Urothelium cell line (cell line): Measurements from ENCODE around the gene PIK3R4.

Source experiments
- DNase-seq: peaks from one replicate; pipeline ENCODE4 v3.0.0; 2011; ENCODE audit warnings: low spot score, mixed read lengths
- FAIRE-seq: peaks from 2 replicates; lab custom pipeline; 2011; peaks lifted over from hg19 to GRCh38; lab: Jason Lieb, UNC

The PIK3R4 gene

DNA sequence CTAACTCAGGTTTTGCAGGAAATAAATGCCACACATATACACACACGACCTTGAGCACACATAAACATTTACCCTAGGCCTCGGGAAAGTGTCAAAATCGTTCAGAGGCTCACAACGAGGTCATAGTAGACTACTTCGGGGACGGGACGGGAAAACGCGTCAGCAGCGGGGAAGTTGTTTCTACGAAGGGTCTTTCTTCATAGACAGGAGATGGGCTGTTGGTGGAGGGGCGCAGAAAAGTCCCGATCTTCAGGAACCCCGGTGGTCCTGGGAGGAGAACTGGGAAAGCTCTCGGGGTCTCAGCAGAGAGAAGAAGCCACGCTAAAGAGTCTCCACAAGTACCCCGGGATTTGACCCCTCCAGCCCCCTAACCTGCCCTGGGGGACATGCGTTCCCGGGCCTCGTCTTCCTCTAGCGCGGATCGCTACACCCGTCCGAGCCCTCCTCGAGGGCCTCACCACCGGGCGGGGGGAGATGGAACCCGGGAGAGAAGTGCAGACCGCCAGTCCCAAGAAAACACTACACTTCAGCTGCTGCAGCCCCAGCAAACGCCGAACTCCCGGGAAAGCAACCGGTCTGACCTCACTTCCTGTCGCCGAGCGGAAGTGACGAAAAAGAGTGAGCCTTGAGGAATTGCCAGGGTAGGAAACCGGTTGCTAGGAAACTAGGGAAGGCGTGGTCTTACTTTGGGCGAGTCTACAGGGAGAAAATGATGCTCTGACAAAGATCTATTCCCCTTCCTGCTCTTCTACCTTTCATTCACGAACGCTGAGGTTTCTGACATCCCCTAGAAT lies at the start of gene PIK3R4:
Gene PIK3R4 (minus strand): TSS at position 584 of the 794 bp plus-strand sequence. CDS start 1,611 bp downstream, outside the sequence.
- FAIRE-seq (no peak), DNase-seq (peak; percentile 94)

DNA sequence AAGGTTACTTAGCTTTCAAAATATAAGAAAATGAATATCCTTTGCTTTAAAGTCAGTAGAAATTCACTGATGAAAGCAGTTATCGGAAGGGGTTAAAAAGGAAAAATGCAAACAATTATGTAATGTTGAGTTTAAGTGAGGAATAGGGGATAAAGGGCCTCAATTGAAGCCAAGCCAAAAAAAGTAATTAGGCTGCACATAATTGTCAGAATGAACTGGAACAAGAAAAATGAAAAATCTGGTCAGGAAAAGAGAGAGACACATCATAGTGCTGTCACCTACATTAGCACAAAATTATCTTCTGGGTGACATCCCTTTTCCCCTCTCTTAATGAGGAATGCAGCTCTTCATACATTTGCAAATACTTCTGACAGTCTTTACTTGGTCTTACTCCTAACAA lies 48.8 kb upstream of the PIK3R4 start:
- DNase-seq: no peak
- no peak for FAIRE-seq

DNA sequence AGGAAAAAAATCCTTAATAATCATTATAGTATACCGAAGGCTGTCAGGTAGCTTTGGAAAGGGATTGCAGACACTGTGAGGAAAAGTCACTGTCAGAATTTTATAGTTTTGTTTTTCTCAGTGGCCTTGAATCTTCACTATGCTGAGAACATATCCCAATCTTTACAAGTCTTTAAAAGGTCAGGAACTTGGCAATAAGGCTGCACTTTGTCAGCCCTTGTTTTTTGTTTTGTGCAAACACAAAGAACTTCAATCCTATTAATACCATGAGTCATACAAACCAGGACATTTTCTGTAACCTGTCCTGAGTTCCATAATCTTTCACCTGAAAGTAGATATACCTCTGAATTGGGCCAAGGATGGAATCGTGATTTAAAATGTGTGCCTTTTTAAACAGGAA lies 45.6 kb upstream of the PIK3R4 start:
- FAIRE-seq (no peak), DNase-seq (no peak)

DNA sequence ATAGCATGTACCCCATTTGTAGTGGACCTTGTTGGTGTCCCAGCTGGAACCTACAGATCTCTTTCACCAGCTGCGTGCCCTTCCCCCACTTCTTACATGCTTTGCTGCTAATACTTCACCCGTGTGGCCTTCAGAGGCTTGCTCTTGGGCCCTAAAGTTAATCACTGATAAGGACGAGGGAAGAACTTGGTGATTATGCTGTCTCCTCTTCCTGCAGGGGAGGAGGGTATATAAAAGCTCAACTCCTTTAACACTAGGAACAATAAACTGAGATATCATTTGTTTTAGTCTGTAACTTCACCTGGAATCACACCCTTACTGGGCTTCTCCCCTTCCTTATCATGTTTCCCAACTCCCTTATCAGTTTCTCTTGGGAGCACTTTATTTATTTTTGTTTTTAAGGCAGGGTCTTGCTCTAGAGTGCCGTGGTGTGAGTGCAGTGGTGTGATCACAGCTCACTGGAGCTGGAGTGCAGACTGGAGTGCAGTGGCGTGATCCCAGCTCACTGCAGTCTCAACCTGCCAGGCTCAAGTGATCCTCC lies 43.2 kb upstream of the PIK3R4 start:
- DNase-seq: no peak
- no peak for FAIRE-seq

DNA sequence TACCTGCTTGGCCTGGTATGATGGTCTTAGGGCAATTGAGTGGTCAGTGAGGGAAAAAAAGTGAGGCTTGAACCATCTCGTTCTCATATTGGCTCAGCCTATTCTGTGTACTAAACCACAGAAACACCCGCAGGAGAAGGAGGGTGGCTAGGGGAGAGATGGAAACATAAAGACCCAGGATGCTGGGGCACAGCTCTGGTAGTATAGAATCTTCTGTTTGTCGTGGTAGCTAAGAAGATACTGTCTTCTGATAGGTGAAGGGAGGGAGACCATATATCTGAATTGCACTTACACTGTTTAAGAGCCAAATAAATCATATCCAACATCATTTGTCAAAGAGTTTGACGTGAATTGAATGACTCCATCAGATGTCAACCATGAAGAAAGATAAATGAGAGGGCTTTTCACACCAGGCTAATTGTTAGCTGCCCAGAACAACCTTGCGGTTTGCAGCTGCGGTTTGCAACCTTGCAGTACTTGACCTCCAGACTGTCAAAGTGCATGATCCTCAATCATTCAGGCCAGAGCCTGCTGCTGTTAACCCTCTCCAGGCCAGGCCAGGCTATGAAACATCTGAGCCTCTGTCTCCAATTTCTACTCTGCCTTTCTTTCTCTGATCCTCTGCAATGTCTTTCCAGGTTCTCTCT lies 40.9 kb upstream of the PIK3R4 start:
- DNase-seq: no peak
- no peak for FAIRE-seq

DNA sequence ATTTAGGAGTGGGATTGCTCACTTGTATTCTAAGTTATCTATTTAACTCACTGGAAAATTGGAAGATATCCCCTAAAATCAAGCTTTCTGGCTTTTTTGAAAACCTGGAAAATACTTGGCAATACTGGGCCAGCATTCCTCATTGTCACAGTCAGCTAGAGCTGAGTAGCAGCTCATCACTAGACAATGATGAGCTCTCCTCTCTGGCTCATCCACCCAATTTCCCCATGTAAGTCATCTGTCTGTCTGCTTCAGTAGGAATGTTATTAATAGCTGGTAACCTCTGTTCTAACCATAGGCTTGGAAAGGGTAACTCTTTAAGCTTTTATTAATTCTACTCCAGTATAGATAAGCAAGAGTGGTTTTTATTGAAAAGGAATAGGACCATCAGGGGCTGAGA lies 39.7 kb upstream of the PIK3R4 start:
- FAIRE-seq: no peak
- no peak for DNase-seq

DNA sequence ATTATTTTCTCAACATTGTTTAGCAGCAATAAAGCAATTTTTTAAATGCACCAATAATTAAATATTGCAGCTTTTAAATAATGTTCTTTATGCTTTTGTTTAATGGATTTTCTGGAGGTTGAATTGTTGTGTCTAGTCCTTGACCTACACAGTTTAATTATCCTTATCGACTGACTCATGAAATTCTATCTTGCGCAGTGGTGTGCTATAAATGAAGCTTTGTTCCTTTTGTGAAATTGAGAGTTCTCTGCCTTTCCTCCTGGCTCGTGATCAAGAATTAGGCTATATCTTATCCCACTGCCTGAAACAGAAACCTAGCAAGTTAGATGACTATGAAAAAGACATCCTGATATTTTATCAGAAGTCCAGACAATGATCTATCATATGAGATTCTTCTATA lies 37.0 kb upstream of the PIK3R4 start:
- DNase-seq (no peak), FAIRE-seq (no peak)

DNA sequence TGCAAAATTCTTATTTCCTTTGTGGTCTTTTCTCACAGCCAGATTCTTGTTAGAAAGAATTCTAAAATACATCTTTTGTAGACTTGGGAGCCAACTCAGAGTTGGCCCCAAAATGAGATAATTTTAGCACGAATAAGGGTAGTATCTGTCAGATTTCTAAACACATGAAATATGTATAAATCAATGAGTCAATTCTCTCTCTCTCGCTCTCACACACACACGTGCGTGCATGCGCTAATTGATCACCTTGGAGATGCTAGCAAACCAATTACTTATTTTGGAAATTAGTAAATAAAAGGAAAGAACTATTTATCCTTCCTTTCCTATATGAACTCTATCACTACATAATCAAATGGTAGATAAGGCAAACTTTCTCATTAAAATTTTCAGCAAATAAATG lies 32.9 kb upstream of the PIK3R4 start:
- FAIRE-seq (no peak), DNase-seq (no peak)

DNA sequence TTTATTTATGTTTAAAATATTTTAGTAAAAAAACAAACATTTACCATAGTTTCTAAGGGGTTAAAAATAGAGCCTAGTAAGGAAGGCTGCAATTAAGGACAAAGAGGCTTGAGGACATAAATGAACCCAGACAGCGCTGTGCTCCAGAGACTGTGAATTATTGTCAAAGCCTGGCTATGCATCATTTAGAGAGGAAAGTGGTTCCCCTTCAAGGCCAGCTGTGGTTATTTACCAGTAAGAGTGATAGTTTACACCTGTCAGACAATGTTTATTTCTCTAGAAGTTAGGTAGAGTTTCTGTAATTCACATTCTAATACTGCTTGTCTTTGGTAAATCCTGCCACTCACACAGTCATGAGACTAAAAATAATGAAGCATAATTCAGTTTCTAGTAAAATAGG lies 32.4 kb upstream of the PIK3R4 start:
- no peak for FAIRE-seq
- DNase-seq: no peak

DNA sequence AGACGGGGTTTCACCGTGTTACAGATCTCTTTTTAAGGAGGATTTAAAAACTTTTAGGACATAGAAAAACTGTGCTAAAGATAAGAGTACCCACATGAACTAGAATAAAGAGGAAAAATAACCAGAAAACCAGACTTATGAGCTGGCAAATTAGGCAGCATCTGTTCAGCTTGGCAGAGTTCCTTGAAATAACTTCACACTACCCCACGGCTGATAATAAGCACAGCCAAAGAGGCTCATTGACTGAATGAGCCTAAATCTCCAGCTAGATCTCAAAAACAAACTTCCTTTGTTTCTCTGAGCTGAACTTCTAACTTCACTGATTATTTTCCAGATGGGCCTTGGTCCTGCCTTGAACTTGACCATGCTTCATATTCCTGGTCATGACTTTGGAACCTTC lies 26.7 kb upstream of the PIK3R4 start:
- FAIRE-seq (no peak), DNase-seq (no peak)

DNA sequence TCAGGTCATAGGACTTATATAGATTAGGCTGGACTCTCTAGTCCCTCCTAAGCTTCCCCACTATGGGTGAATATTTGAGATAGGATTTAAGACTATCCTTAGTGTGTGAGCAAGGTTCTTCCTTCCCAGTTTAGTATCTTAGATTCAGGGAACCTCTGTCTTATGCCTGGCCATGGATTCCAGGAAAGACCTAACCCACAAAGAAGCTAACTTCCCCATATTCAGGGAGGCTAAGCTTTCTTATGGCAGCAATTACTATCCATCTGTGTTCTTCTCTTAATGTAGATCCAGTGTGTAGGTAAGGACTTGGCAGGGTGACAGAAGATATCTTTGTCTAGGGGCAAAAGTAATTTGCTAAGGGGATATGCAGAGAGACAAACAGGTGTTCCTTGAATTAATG lies 25.5 kb upstream of the PIK3R4 start:
- no peak for DNase-seq

DNA sequence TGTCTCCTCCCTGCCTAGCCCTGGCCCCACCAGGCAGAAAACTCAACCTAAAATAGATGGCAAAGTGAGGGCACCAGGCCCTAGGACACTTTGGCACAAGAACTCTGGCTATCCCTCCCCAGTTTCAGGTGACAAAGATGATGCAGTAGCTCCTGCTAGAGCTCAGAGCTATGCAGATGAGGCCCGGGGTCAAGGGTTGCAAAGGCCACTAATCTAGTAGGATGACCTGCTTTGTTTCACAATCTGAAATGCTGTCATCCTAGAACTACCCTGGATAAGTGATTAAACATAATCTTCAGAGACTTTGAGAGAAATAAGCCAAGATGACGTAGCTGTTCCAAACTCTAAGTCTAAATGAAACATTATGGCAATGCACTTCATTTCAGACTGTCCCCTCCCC lies 24.0 kb upstream of the PIK3R4 start:
- FAIRE-seq: no peak
- DNase-seq: no peak

More for the DNA sequence above, 25.5 kb upstream of the PIK3R4 start:
- FAIRE-seq: no peak

DNA sequence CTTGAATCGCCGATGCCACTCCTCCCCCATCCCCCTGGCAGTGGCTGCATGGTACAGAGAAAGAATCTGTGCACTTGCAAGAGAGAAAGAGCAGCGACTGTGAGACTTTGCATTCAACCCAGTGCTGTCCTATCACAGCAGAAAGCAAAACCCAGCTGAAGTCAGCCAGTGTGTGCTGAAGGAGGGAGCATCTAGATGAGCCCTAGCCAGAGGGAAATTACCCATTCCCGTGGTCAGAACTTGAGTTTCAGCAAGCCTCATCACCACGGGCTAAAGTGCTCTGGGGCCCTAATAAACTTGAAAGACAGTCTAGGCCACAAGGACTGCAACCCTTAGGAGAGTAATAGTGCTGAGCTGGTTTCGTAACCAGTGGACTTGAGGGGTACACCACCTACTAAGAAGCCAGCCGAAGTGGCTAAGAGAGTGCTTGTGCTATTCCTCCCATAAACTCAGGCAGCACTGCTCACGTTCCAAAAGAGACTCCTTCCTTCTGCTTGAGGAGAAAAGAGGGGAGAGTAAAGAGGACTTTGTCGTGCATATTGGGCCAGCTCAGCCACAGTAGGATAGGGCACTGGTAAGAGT lies 15.2 kb upstream of the PIK3R4 start:
- FAIRE-seq (no peak), DNase-seq (no peak)

DNA sequence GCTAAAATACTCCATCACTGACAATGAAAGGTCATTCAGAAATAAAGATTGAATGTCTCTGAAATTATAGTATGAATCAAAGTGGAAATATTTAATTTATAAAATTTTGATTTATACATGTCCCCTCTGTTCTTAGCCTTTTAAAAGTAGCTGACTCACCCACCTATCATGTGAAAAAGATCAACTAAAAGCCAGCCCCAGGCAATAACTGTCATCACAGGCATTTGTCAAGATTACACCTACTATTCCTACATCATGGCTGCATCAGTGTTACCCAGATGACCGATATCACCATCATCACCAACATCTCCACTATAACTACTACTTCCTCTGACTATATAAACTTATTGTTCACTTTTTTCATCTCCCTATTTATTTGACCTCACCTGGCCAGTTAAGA lies 14.3 kb upstream of the PIK3R4 start:
- FAIRE-seq (no peak), DNase-seq (no peak)

DNA sequence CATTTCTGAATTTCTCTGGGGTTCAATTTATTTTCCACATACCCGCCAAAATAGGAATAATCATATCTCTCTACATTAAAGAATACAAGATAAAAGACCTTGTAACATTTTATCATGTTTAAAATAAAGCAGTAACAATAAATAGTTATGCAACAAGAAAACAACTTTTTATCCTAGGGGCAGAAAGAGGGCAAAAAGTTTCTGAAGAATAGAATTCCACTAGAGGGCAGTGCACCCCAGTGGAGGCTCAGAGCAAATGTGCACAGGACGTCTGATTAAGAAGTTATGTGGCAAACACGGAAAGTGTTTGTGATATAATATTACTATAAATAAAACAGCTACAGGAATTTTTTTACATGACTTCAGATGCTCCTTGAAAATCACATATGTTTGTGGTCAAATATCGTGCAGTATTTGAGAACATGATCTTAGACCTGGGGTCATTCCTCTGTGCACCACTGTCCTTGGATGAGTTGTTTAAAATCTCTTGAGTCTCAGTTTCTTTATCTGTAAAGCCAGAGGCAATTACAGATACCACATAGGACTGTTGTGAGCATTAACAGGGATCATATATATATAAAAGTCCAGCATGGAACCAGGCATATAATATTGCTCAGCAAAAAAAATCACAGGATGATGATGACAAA lies 13.2 kb upstream of the PIK3R4 start:
- FAIRE-seq: no peak

DNA sequence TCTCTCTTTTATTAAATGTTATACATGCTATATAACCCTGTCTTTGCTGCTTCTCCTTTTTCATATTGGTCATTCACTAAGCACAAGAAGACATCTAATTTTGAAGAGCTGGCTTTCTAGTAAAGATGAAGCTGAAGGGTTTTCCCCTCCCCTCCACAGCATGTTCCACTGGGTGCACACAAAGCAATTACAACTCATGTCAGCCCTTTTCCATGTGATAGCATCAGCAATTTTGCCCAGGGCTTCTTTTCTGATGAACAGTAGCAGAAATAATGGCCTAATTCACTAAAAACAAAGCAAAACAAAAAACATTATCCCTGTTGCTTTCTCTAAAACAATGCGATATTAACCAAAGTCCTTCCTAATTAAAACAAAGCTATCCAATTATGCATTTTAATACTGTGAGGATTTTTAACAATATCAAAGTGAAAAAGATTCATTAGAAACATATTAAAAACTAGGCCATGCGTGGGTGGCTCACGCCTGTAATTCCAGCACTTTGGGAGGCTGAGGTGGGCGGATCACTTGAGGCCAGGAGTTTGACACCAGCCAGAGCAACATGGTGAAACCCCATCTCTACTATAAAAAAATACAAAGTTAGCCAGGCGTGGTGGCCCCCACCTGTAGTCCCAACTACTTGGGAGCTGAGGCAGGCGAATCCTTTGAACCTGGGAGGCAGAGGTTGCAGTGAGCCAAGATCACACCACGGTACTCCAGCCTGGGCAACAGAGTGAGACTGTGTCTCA lies 12.2 kb upstream of the PIK3R4 start:
- FAIRE-seq (no peak), DNase-seq (no peak)

More for the DNA sequence above, 13.2 kb upstream of the PIK3R4 start:
- DNase-seq: peak; percentile 50

DNA sequence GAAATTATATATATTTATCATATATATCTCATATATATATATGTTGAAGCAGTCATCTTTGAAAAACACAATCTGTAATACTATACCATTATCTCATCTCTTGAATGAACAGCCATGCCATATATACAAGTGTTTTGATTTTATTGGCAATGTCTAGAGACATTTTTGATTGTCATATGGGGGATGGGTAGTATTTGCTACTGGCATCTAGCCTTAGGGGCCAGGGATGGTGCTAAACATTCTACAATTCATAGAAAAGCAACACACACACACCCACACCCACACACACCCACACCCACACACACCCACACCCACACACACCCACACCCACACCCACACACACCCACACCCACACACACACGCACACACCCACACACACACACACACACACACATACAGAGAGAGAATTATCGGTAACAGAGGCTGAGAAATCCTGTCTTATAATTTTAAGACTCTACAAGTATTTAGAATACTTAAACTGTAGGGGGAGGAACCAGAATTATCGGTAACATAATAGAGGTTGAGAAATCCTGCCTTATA lies 11.1 kb upstream of the PIK3R4 start:
- FAIRE-seq: no peak

DNA sequence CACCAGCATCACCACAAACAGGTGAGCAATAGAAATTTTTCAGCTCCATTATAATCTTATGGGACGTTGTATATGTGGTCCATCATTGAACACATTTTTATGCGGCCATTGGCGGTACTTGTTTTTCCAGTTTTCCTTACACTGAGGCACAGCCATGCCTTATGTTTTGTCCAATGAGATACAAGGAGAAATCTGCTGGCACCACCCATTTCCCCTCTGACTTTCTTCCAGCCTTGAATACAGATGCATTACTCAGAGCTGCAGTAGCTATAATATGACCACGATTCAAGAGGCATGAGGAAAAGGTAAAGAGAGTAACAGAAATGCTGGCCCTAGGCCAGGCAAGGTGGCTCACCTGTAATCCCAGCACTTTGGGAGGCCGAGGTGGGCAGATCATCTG lies 9.0 kb upstream of the PIK3R4 start:
- FAIRE-seq: no peak

More for the DNA sequence above, 11.1 kb upstream of the PIK3R4 start:
- DNase-seq: no peak

DNA sequence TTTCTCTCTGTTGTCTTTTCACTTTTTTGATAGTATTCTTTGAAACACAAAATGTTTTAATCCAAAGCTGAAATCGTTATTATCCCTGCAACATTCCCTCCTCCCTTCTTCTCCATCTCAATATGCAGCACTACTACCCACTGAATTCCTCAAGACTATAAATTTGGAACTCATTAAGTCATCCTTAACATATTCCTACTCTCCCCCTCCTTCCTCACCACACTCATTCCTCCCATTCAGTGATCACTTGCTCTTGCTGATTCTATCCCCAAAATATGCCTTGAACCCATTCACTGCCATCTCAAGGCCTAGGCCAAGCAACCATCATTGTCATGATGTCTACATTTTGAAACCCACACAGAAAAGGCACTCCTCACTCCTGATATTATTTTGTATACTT lies 2.4 kb upstream of the PIK3R4 start:
- peak; percentile 13 for DNase-seq

More for the DNA sequence above, 9.0 kb upstream of the PIK3R4 start:
- DNase-seq: no peak

DNA sequence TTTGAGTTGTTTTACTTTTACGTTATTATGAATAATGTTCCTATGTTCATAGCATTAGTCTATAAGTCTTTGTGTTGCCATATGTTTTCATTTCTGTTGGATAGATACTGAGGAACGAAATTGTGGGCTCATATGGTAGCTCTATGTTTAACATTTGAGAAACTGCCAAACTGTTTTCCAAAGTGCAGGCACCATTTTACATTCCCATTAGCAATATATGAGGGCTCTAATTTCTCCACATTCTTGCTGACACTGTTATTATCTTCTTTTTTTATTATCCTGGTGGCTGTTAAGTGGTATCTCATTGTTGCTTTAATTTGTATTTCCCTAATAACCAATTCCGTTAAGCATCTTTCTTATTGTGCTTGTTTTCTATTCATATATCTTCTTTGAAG lies 1.8 kb upstream of the PIK3R4 start:
- no peak for FAIRE-seq
- DNase-seq: no peak

More for the DNA sequence above, 2.4 kb upstream of the PIK3R4 start:
- no peak for FAIRE-seq
